ENCODE measurements around the gene IFIT2.
"Not testable (repeated sequence)": the region's sequence is repeated elsewhere in the genome, so short reads cannot be mapped to it uniquely, and the experiment has no call there.

IFIT2 gene, protein sequence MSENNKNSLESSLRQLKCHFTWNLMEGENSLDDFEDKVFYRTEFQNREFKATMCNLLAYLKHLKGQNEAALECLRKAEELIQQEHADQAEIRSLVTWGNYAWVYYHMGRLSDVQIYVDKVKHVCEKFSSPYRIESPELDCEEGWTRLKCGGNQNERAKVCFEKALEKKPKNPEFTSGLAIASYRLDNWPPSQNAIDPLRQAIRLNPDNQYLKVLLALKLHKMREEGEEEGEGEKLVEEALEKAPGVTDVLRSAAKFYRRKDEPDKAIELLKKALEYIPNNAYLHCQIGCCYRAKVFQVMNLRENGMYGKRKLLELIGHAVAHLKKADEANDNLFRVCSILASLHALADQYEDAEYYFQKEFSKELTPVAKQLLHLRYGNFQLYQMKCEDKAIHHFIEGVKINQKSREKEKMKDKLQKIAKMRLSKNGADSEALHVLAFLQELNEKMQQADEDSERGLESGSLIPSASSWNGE

DNA sequence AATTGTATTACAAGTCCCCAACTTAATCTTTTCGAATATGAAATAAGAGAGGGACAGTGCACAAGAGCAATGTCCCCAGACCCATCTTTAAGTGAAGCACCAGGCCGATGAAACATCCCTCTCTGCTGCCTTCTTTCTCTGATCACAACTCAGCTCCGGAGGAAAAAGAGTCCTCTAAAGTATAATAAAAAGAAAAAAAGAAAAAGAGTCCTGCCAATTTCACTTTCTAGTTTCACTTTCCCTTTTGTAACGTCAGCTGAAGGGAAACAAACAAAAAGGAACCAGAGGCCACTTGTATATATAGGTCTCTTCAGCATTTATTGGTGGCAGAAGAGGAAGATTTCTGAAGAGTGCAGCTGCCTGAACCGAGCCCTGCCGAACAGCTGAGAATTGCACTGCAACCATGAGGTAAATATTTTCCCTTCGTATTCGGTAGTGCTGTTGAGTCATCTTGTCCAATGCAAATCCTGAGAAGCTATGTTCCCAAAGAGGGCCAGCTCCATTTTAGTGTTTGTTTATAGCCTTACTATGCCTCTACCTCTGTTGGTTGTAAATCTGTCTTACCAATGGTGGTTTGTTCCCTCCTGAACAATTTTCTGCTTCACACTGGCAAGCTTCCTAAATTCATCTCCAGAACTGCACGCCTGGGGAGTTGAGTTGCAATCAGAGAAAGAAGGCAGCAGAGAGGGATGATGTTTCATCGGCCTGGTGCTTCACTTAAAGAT is at the start of gene IFIT2:
Gene IFIT2 (plus strand): TSS at position 326 of the 725 bp plus-strand sequence. CDS start 78 bp downstream, at position 404.
- DNase-seq: no peak

DNA sequence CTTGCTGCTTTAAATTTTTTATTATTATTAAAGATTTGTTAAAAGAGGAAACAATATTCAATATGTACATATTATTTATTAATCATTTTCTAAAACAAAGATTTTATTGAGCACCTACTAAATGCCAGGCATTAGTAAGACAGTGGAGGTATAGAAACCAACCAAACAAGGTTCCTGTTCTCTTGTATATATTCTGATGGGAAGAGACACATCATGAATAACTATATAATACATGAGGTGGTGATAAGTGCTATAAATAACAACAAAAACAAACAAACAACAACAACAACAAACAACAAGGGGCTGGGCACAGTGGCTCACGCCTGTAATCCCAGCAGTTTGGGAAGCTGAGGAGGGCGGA is 49.6 kb upstream of the IFIT2 start:
- no peak for DNase-seq

DNA sequence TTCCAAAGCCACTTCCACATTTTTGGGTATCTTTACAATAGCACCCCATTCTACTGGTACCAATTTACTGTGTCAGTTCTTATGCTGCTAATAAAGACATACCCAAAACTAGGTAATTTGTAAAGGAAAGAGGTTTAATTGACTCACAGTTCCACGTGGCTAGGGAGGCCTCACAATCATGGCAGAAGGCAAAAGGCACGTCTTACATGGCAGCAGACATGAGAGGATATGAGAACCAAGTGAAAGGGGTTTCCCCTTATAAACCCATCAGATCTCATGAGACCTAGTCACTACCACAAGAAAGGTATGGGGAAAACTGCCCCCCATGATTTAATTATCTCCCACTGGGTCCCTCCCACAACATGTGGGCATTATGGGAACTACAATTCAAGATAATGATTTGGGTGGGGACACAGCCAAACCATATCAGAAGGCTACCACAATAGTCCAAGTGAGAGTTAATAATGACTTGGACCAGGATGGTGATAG is 46.7 kb upstream of the IFIT2 start:
- not testable (repeated sequence) for DNase-seq

DNA sequence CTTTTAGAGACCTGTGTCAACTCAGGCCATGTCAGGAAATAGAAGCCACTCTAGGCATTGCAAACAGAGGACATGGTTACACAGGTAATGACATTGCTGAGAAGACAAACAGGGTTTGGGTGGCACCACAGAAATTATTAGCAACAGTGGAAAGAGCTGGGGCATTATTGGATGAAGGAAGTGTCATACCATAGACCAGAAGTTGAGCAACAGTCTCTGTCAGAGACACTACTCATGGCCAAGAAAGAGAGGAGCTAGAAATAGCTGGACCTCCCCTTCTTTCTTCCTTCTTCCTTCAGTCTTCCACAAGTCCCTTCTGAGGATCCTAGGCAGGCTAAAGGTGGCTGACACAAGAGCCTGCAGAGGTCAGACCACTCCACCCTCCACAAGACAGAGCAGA is 46.1 kb upstream of the IFIT2 start:
- DNase-seq: no peak

DNA sequence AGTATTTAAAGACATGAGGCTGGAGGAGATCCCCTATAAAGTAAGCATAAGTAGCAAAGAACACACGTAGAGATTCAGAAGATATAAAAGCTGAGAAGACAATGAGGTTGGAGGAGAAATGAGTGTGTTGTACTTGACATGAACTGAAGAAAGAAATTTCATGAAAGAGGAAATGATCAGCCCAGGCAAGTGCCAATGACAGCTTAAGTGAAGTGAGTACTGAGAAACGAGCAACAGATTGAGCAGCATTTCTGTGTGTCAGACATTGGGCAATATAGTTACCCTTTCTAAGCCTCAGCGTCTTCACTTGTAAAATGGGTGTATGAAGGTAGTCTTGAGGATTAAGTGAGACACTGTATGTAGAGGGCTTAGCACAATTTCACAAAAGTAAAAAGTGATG is 45.5 kb upstream of the IFIT2 start:
- no peak for DNase-seq

DNA sequence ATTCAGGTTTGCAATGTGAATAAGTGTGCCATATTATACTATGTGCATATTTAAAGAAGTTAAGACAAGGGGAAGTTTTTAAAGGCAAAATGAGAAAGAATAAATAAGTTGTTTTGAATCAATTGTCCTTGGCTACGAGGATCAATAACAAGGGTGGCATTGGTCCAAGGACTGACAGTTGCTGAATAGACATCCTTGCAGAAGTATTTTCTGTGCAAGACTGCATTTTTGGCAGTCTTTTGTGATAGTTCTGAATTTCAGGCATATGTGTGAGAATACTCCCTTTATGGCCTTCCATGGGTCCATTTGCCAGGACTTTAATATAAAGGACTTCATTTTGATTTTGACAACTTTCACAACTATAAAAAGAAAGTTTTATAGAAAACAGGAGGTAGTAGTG is 44.9 kb upstream of the IFIT2 start:
- DNase-seq: no peak

DNA sequence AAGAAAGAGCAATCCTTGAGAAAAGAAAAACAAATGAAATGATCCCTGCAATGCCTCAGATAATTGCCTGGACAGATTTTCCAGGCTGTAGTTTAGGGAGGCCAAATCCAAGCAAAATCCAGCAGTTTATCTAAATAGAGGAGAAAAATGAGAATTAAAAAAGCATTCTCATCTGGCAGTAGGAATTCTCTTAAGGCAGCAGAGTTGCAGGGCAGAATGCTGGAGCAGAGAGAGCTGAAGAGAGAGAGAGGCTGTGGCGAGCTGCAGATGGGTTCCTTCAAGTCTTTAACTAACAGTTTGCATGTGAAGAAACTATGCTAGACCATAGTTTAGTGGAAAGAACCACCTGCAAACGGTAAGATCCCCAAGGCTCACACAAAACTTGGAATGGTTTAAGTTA is 44.3 kb upstream of the IFIT2 start:
- DNase-seq: no peak

DNA sequence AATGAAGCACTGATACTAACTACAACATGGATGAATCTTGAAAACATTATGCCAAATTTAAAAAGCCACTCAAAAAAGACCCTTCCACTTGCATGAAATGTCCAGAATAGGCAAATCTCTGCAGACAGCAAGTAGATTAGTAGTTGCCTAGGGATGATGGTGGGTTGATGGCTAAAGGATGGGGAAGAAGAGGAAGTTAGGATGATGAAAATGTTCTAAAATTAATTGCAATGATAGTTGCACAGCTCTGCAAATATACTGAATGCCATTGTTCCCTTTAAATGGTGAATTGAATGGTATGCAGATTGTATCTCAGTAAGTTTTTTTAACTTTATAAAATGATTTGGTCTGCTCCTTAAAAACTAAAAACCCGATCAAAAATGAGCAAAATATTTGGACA is 43.0 kb upstream of the IFIT2 start:
- no peak for DNase-seq

DNA sequence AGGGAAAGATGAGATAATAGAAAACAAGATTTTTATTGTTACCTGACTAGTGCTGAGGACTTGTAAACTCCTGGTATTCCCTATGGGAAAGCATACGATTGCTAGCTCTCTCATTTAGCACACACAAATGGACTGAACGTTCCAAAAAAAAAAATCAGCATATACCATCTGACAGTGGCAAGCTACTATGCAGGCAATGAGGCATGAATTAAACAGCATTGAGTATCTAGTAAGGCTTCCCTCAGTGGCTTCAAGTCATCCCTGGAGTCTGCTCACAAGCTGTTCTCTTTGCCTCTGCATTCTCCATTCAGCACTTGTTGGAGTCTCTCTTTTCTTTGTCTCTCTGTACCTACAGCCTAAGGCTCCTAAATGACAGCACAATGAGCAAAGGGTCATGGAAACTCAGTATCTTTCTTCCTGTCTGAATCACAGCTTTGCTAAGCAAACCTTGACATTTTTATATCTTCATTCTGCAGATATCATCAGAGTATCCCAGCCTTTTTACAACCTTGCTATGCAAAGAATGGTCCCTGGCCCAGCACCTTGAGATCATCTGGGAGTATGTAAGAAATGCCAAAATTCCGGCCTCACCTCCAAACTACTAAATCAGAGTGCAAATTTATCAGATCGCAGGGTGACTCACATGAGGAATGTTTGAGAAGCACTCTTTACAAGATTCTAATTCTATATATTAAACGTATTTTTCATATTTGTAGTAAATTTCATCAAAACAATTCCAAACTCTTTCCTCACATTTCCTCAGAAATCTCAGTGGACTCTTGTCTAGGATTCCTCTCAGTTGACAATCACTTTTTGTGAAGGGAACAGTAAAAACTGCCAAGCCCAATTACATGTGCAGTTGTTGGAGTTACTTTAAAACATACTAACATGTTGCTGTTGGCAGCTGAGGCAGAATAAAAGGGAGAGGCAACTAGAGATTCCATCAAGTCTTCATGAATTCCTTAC is 39.5 kb upstream of the IFIT2 start:
- DNase-seq: no peak

DNA sequence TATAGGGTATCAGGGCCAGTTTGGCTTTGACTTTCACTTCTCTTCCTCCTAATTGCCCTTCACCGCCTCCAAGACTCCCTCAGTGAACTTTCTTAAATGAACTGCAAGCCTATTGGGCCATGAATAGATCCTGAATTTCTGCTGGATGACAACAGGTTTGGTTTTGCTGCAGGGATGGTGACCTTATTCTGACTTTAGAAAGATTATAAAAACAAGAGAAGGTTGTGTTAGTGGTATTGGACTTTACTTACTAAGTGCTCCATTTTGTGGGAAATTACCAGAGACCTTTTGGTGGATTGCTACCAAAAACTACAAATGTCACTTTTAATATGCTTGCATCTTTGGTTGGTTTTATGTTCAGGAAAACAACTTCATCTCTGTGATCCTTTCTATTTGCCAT is 38.8 kb upstream of the IFIT2 start:
- no peak for DNase-seq

DNA sequence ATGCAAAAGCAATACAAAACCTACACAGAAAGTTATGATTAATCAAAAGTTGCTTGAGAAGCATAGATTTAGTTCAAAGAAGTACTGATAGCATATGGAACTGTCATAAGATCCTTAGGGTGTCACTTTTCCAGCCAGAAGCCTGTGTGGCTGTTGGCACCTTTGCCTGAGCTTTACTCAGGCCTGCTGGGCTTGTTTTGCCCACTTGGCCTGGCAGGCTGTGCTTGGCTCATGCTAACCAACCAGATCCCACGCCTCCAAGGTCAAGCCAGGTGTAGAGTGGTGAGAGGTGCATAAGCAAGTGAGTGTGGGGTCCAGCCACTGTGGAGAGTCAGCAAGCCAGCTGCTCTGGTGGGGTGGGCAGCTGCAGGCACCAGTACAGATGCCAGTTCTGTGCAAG is 38.3 kb upstream of the IFIT2 start:
- no peak for DNase-seq

DNA sequence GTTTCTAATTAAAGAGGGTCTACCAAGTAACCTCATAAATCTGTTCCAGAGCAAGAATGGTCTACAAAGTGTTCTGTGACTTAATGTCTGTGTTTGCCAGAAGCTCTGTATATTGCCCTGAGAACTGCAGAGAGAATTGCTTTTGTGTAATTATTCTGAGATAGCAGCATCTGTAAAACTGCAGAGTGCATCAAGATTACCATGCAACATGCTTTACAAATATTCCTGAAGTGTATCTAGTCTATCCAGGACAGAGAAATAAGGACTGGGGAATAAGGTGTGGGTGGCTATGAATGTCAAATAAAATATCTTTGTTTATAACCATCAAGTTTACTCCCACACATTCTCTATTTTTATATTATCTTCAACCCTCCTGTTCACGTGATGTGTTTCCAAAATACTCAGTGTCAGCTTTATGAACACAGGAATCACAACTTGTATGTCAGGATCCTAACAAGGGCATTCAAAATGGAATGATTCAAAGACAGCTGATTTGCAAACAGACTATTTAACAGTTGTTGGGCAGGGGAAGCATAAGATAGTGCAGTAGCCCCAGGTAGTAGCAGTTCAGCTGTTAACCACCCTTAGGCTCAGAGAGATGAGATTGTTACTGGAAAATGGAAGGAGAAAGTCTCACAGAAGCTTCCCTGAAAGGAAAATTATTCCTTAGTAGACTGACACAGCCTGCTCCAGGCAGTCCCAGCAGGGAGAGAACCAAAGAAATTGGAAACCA is 35.0 kb upstream of the IFIT2 start:
- no peak for DNase-seq

DNA sequence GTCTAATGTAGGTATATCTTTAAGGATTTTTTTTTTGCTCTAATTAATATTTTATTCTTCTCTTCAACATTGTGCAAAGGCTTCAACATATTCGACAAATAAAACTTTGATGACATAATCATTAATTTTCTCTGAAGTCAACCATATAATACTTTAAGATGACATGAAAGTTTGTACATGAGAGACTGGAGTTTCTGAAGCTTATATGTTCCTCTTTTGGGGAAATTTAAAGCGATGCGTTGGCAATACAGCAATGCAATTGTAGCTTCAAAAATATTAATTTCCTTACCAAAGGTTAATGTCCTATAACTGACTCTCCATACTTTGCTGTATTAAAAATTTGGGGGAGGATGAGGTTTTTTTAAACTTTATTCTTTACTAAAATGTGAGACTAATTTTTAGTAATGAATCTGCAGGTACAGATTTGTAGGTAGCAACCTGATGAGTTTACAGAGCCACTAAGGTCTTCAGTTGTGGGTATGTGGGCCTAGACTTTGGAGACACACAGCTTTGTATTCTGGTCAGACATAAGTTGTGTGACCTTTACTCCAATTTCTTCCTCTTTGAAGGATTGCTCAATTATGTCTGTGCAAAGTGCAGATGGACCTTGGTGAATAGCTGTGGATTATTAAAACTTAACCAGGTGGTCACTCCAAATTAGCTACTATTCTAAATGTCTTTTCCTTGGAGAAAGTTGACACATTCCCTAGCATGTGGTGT is 32.3 kb upstream of the IFIT2 start:
- DNase-seq: no peak

DNA sequence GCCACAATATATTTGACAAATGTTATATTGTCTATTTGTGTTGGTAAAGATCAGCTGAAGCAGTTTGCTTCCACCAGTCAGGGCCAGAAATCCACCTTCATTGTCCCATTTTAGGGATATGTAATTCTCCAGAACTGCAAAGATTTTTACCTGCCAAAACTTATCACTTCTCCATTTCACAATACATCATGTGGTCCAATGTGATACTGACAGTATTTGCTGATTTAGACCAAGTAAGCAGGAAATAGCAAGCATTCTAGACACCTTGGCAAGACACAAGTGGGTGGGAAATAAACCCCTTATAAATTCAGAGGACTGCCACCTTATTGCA is 31.7 kb upstream of the IFIT2 start:
- DNase-seq: no peak

DNA sequence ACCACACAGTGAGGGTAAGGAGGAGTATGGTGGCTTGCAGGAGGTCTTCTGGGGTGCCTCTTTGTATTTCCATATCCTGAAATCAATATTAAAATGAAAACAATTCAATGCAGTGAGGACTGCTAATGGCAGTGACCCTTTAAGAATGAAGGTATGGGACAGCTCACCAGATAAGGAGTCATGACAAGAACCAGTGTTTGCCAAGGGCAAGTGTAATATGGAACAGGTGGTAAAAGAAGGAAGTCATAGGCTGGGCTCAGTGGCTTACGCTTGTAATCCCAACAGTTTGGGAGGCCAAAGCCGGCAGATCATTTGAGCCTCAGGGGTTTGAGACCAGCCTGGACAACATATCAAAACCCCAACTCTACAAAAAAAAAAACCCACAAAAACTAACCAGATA is 30.3 kb upstream of the IFIT2 start:
- DNase-seq: no peak

DNA sequence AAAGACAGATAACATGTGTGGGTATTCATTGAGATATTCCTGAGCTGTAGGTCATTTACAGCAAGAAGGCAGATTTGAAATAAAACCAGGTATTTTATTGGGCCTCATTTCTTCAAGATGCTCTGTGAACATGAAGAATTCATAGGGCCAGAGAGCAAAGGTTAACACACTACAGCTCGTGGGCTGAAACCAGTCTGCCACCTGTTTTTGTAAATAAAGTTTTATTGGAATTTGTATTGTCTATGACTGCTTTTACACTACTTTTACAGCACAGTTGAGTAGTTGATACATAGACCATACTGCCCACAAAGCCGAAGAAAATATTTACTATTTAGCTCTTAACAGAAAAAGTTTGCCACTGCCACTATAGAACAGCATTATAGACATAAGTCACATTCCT is 28.2 kb upstream of the IFIT2 start:
- DNase-seq: no peak

DNA sequence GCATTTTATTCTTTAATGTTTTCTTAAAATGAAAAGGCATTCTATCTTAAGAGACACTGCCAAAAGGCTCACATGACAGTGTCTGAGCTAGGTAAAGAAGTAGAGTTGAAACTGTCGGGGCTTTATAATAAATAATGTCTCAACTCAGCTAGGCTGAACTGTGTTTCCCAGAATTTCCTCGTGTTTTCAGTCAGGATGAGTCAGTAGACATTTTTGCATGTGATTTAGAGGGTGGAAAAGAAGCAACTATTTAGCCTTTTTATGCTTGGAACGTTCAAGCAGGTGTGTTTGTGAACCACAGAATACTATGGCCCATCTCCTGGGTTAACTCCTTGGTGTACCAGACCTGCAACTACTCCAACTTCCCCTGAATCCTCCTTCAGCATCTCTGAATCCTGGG is 26.9 kb upstream of the IFIT2 start:
- DNase-seq: no peak

DNA sequence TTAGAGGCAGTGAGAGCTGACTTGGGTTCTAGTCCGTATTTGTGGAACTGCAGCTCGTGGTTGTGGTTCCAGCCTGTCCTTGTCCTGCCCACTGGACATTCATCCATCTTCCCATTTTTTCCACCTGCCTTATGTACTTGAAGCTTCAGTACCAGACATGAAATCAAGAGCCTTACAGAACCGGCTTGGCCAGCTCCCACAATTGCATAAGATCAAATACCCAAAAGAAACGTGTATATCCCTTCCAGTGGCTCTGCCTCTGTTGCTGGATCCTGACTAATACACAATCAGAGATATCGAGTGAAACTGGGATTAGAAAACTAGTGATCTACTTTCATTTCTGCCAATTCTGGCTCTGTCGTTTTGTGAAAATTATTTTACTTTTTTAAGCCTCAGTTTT is 26.5 kb upstream of the IFIT2 start:
- no peak for DNase-seq

DNA sequence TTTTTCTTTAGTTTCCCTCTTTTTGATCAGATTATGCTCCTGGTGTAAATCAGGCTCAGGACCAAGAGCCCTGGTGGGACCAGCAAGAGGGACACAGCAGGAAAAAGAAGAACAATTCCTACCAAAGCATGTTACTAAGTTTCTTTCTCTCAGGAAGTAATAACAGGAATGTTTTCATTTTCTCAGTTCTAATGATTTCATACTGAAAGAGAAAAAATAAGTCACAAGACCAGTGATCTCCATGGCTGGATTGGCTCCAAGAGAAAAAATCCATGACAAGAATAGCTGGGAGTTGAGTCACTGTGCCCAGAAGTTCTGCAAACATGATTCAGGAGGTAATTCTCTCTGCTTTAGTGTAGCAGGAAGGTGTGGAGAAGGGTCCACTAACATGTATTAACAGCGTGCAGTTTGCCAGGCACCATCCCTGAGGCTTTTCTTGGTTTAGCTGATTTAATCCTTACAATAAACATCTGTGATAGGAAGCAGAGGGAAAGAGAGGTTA is 23.8 kb upstream of the IFIT2 start:
- no peak for DNase-seq

DNA sequence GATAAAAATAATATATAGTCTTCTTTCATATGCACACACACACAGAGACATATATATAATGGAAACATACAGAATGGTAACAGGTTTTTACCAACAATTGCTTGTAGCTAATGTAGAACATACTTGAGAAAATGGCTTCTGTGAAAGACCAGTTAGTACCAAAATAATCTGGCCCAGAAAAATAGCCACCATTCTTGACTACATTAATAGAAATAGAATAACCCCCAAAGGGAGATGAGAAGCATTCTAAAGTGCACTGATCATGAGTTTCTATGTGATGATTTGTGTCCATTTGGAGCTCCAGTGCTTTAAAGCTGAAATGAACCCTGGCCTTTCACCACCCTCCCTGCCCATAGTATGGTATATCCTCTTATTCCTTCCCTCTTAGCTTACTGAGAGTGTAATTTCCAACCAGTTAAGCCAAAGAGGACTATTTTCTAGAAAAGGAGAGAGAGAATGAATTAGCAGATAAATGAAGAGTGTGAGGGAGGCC is 22.9 kb upstream of the IFIT2 start:
- DNase-seq: no peak

DNA sequence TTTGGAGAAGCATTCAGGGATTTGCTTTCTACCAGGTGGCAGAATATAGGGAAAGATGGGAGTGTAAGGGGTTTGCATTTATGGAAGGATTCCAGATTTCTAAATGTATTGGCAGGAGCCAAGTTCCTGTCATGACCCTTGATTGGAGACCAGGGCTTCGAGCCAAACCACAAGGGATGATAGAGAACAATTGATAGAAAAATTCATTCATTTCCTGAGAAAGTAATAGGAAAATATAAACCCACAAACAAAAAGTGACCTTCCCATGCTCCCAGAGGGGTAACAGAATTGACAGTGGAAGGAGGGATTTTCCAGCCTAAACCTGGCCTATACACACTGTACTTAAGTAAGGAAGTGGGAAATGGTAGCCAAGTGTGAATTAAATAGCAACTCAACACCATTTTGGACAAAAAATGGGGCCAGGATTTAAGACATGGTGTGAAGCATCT is 22.4 kb upstream of the IFIT2 start:
- no peak for DNase-seq

All from NCI-H774 (cell line).